Measurements from ENCODE around the gene TMEM221.

The TMEM221 gene

GRCh38 chr19:17445526-17446165 is 2.8 kb downstream of the TMEM221 start:
- TF ChIP-seq SNAI2 (CRISPR knock-in tag; IDR thresholded peaks at IDR 0.05) (no peak), ZNF565 (CRISPR knock-in tag; conservative IDR thresholded peaks at IDR 0.05; ENCODE audit: low read depth) (no peak), TOX (CRISPR knock-in tag; IDR thresholded peaks at IDR 0.05; ENCODE audit: borderline replicate concordance) (no peak), ZNF70 (CRISPR knock-in tag; IDR thresholded peaks at IDR 0.05) (no peak), CREB5 (CRISPR knock-in tag; IDR thresholded peaks at IDR 0.05; ENCODE audit: low read depth) (no peak), ISL1 (CRISPR knock-in tag; IDR thresholded peaks at IDR 0.05) (no peak), OSR1 (CRISPR knock-in tag; IDR thresholded peaks at IDR 0.05) (no peak), ZNF8 (CRISPR knock-in tag; IDR thresholded peaks at IDR 0.05) (no peak), TSHZ2 (CRISPR knock-in tag; IDR thresholded peaks at IDR 0.05) (no peak), RARB (CRISPR knock-in tag; IDR thresholded peaks at IDR 0.05) (no peak), BACH2 (CRISPR knock-in tag; IDR thresholded peaks at IDR 0.05; ENCODE audit: borderline replicate concordance) (no peak), TCF4 (CRISPR knock-in tag; IDR thresholded peaks at IDR 0.05; ENCODE audit: borderline replicate concordance) (no peak), CSDC2 (CRISPR knock-in tag; IDR thresholded peaks at IDR 0.05) (no peak)
- ATAC-seq, result no peak

GRCh38 chr19:17441241-17442021 is 7.0 kb downstream of the TMEM221 start:
- TF ChIP-seq ZNF565 (CRISPR knock-in tag; conservative IDR thresholded peaks at IDR 0.05; ENCODE audit: low read depth) (no peak), ARNTL (CRISPR knock-in tag; IDR thresholded peaks at IDR 0.05; ENCODE audit: borderline replicate concordance, low read depth) (no peak), PATZ1 (CRISPR knock-in tag; IDR thresholded peaks at IDR 0.05; ENCODE audit: borderline replicate concordance) (no peak), ZFP30 (CRISPR knock-in tag; IDR thresholded peaks at IDR 0.05) (no peak), SNAI2 (CRISPR knock-in tag; IDR thresholded peaks at IDR 0.05) (no peak), GLIS3 (CRISPR knock-in tag; IDR thresholded peaks at IDR 0.05) (no peak), ZFP3 (CRISPR knock-in tag; IDR thresholded peaks at IDR 0.05) (no peak), ZNF8 (CRISPR knock-in tag; IDR thresholded peaks at IDR 0.05) (no peak), TSHZ2 (CRISPR knock-in tag; IDR thresholded peaks at IDR 0.05) (no peak), POU6F1 (CRISPR knock-in tag; IDR thresholded peaks at IDR 0.05; ENCODE audit: borderline replicate concordance, low read depth) (no peak), ZC3H10 (CRISPR knock-in tag; IDR thresholded peaks at IDR 0.05) (no peak), ESRRG (CRISPR knock-in tag; IDR thresholded peaks at IDR 0.05) (no peak), TOX (CRISPR knock-in tag; IDR thresholded peaks at IDR 0.05; ENCODE audit: borderline replicate concordance) (no peak), RARB (CRISPR knock-in tag; IDR thresholded peaks at IDR 0.05) (no peak), BACH2 (CRISPR knock-in tag; IDR thresholded peaks at IDR 0.05; ENCODE audit: borderline replicate concordance) (no peak)
- peak; percentile 61 for ATAC-seq

All from SK-N-SH treated with all-trans-retinoic acid at 6 μM for 48 hours (cell line).